ENCODE results near the gene HBEGF.

DNA sequence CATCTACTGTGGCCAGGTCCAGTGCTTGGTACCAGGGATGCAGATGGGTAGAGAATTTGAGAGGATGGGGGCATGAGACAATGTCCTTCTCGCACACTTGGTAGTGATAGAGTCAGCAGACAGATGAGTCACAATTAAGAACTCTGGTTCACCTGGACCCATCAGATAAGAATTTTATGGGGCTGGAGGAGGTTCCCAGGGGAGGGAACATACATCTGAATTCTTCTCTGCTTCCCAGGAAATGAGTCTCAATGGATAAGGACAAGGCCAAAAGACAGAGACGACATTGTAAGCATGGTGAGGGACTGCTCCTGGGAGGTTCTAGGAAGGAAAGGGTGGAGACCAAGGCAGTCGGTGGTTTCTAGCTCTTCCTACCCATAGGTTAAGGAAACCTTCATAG lies 18.9 kb upstream of the HBEGF start:
- TF ChIP-seq EZH2 (IDR thresholded peaks at IDR 0.05; ENCODE audit: low read length) = no peak
- TF ChIP-seq, protein P1, sequence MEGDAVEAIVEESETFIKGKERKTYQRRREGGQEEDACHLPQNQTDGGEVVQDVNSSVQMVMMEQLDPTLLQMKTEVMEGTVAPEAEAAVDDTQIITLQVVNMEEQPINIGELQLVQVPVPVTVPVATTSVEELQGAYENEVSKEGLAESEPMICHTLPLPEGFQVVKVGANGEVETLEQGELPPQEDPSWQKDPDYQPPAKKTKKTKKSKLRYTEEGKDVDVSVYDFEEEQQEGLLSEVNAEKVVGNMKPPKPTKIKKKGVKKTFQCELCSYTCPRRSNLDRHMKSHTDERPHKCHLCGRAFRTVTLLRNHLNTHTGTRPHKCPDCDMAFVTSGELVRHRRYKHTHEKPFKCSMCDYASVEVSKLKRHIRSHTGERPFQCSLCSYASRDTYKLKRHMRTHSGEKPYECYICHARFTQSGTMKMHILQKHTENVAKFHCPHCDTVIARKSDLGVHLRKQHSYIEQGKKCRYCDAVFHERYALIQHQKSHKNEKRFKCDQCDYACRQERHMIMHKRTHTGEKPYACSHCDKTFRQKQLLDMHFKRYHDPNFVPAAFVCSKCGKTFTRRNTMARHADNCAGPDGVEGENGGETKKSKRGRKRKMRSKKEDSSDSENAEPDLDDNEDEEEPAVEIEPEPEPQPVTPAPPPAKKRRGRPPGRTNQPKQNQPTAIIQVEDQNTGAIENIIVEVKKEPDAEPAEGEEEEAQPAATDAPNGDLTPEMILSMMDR (optimal IDR thresholded peaks at IDR 0.05 in 1 of 3, IDR thresholded peaks at IDR 0.05 in 1 of 3, conservative IDR thresholded peaks at IDR 0.05 in 1 of 3; ENCODE audit: extremely low read depth in 1 of 3, insufficient read depth in 2 of 3, low read length in 3 of 3) = no peak

Measured in keratinocyte (primary cell).